SKM-1 (cell line): ENCODE data around the gene SETD2.

Source experiments
- DNase-seq: peaks from one replicate; lab custom pipeline; 2025; ENCODE audit not compliant: unreplicated experiment; lab: John Stamatoyannopoulos, UW

The SETD2 gene

DNA sequence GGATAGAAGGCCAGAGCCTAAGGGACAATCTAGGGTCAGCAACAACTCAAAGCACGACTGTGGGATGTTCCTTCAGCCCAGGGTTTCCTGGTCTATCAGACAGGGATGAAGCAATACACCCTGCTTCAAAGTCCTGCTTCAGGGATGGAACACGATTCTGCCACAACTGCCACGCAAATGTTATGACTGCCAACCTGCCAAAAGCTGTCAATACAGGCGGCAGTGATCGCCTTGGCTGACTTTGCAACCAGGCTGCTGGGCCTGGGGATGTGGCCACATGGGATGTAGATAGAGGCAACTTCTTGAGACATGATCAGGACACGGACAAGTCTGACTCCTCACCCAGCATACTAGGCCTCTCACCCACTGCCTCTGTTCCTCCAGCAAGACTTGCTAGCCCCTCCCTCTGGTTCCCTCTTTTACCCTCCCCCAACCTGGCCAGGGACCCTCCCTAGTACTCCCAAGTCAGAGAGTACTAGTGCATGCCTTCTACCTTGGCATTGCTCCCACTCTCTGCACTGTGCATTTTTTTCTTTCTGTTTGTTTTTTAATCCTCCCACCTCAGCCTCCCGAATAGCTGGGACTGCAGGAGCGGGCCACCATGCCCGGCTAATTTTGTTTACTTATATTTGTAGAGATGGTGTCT is 195.0 kb downstream of the SETD2 start:
- DNase-seq = no peak

DNA sequence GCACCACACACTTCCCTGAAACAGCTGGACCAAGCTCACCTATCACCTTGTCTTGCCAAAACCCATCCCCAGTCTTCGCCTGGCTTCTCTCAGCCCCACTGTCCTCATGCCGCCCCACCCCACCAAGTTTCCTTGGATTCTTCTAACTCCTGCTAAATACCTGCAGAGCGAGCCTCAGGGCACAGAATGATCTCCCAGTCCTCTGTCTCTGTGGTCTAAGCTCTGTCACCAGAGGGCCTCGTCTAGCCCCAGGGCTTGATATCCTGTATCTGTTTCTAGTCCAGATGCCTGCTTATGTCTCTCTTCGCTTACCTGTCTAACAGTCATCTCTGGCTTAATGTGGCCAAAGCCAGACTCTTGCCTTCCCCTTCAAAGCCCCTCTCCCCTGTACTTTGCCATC is 197.1 kb downstream of the SETD2 start:
- DNase-seq = no peak
